Natural killer cell (primary cell): ENCODE results near the gene NTRK2. TPM values are rescaled to one million over a fixed set of nuclear protein-coding genes. Genes with fewer than 3 reads are reported as not detected.

Experiments used
- ATAC-seq, 3 donors: fragments of 150-1000 bp in 2 of 3; fragments of 200-7000 bp in 1 of 3; cut with Tn5 transposase; 1 replicate in 1 of 3; 2 replicates in 2 of 3; pipeline ENCODE4 v1.10.0; 2021; ENCODE audit warnings: mild to moderate bottlenecking in 2 of 3, moderate library complexity in 2 of 3
- DNase-seq, 2 donors: peaks; one replicate each; pipeline versions ENCODE4 v3.0.0 to v3.0.0-alpha.2; 2013 to 2021; ENCODE audit warnings: mixed read lengths in 1 of 2
- H3K27ac ChIP-seq: one replicate; pipeline ENCODE4 v1.5.1; 2013; ENCODE audit warnings: mild to moderate bottlenecking, low read length
- H3K27me3 ChIP-seq: one replicate; pipeline ENCODE4 v1.6.1; 2013; ENCODE audit warnings: low read length; ENCODE audit not compliant: control insufficient read depth, insufficient read depth
- H3K36me3 ChIP-seq: one replicate; pipeline ENCODE4 v1.6.1; 2013; ENCODE audit warnings: low read length; ENCODE audit not compliant: control insufficient read depth, insufficient read depth
- H3K4me1 ChIP-seq: one replicate; pipeline ENCODE4 v1.6.1; 2013; ENCODE audit warnings: low read length; ENCODE audit not compliant: control insufficient read depth, insufficient read depth
- H3K4me3 ChIP-seq: one replicate; pipeline ENCODE4 v1.5.1; 2013; ENCODE audit warnings: low read length
- H3K9me3 ChIP-seq: one replicate; pipeline ENCODE4 v1.6.1; 2013; ENCODE audit warnings: low read length; ENCODE audit not compliant: control insufficient read depth, insufficient read depth
- H3K27ac Mint-ChIP-seq, 2 donors: one replicate each; pipeline ENCODE4 v1.8.0; 2022; ENCODE audit warnings: mild to moderate bottlenecking in 2 of 2, mixed read lengths in 2 of 2, moderate library complexity in 1 of 2
- H3K27me3 Mint-ChIP-seq, 2 donors: one replicate each; pipeline ENCODE4 v1.8.0; 2022; ENCODE audit warnings: low read depth in 2 of 2, mixed read lengths in 2 of 2
- H3K36me3 Mint-ChIP-seq: one replicate; pipeline ENCODE4 v1.8.0; 2022; ENCODE audit warnings: mixed read lengths
- H3K4me1 Mint-ChIP-seq, 2 donors: one replicate each; pipeline ENCODE4 v1.8.0; 2022; ENCODE audit warnings: mixed read lengths in 2 of 2
- H3K4me3 Mint-ChIP-seq: one replicate; pipeline ENCODE4 v1.8.0; 2022; ENCODE audit warnings: mild to moderate bottlenecking, moderate library complexity, mixed read lengths
- H3K9me3 Mint-ChIP-seq, 2 donors: one replicate each; pipeline ENCODE4 v1.8.0; 2022; ENCODE audit warnings: mixed read lengths in 2 of 2
- WGBS: methylation state at CpG from one replicate; pipeline ENCODE4 v1.1.7; 2013; ENCODE audit warnings: missing lambda C conversion rate; ENCODE audit not compliant: insufficient coverage; 5-methylcytosine and 5-hydroxymethylcytosine counted together
- intact Hi-C: fragments of 100-400 bp; cut with micrococcal nuclease; formaldehyde crosslinking; loops from one replicate; pipeline ENCODE4 v1.14.2; 2022
- total RNA-seq, 4 donors: library from RNA; stranded (reverse); fragments of 120-200 nt in 1 of 4; gene quantifications; one replicate each; pipeline versions ENCODE4 v1.2.3 to v1.2.4, GENCODE V29; 2013 to 2022
- TF ChIP-seq, protein P1 (sequence below): fragments of 200-600 bp; IDR thresholded peaks from one replicate; pipeline ENCODE4 v1.8.0; 2022; ENCODE audit warnings: antibody characterized with exemption

Gene NTRK2
- total RNA-seq, 3 donors from 2014 or later (not counting 1 experiment from before 2014, with no cell fraction given): 0.08 TPM; not detected in 2

DNA sequence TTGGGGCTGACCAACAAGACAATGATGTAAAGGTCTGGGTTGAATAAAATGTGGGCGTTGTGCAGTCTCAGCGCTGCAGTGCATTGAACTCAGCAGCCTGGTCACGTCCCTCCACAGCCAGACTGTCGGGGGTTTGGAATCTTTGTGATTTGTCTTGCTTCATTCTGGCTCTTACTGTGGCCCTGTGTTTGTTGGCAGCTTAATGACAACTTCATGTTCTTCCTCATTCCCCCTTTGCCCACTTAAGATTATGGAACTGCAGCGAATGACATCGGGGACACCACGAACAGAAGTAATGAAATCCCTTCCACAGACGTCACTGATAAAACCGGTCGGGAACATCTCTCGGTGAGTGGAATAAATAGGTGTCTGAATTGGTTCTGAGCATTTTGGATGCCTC, 75.2 kb downstream of the NTRK2 start:
- Mint-ChIP-seq H3K27me3 (peaks cover 6 to 9% of the 10 kb centered on the region in 2 donors), H3K27ac (no peak overlapping the region), H3K36me3 (no peaks in the 10 kb centered on the region), H3K9me3 (no peaks in the 10 kb centered on the region), H3K4me3 (no peak overlapping the region), H3K4me1 (no peaks in the 10 kb centered on the region)
- Histone ChIP-seq H3K27me3 (no peaks in the 10 kb centered on the region), H3K4me3 (no peak overlapping the region), H3K27ac (no peak overlapping the region), H3K36me3 (no peaks in the 10 kb centered on the region), H3K9me3 (no peaks in the 10 kb centered on the region), H3K4me1 (no peaks in the 10 kb centered on the region)
- DNase-seq (no peak), ATAC-seq (no peak)
- TF ChIP-seq, protein P1, sequence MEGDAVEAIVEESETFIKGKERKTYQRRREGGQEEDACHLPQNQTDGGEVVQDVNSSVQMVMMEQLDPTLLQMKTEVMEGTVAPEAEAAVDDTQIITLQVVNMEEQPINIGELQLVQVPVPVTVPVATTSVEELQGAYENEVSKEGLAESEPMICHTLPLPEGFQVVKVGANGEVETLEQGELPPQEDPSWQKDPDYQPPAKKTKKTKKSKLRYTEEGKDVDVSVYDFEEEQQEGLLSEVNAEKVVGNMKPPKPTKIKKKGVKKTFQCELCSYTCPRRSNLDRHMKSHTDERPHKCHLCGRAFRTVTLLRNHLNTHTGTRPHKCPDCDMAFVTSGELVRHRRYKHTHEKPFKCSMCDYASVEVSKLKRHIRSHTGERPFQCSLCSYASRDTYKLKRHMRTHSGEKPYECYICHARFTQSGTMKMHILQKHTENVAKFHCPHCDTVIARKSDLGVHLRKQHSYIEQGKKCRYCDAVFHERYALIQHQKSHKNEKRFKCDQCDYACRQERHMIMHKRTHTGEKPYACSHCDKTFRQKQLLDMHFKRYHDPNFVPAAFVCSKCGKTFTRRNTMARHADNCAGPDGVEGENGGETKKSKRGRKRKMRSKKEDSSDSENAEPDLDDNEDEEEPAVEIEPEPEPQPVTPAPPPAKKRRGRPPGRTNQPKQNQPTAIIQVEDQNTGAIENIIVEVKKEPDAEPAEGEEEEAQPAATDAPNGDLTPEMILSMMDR: no peak
- intact Hi-C loops: no loop called here
- WGBS: 95% methylated on average over 11 of the region's 11 CpGs

DNA sequence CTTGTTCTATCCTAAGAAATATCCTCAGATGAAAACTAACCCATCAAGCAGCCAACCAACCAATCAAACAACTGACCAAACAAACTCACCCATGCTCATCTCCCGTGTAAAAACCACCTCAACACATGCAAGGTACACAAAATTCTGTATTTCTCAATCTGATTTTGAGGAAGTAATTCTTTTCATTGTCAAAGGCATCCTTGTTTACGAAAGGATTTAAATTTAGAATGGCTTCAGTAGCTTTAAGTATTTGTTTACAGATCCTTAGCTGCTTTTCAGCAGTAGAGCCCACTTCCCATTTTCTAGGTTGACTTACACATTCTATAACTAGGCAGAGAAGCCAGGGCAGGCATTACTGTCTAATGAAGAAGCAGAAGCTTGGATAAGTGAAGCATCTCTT, 78.6 kb downstream of the NTRK2 start:
- no peak overlapping the region for H3K27ac ChIP-seq
- H3K9me3 ChIP-seq: no peaks in the 10 kb centered on the region
- no peaks in the 10 kb centered on the region for H3K4me1 Mint-ChIP-seq
- DNase-seq (no peak), ATAC-seq (no peak)
- no peaks in the 10 kb centered on the region for H3K36me3 ChIP-seq
- no peaks in the 10 kb centered on the region for H3K27me3 ChIP-seq
- H3K27ac Mint-ChIP-seq: no peak overlapping the region
- intact Hi-C loops: no loop called here
- no peak overlapping the region for H3K4me3 ChIP-seq
- H3K4me1 ChIP-seq: no peaks in the 10 kb centered on the region
- H3K27me3 Mint-ChIP-seq: peaks cover 0 to 6% of the 10 kb centered on the region in 2 donors
- H3K9me3 Mint-ChIP-seq: no peaks in the 10 kb centered on the region
- WGBS: 70% methylated on average over 2 of the region's 2 CpGs
- TF ChIP-seq, protein P1: no peak
- H3K4me3 Mint-ChIP-seq: no peak overlapping the region
- no peaks in the 10 kb centered on the region for H3K36me3 Mint-ChIP-seq

DNA sequence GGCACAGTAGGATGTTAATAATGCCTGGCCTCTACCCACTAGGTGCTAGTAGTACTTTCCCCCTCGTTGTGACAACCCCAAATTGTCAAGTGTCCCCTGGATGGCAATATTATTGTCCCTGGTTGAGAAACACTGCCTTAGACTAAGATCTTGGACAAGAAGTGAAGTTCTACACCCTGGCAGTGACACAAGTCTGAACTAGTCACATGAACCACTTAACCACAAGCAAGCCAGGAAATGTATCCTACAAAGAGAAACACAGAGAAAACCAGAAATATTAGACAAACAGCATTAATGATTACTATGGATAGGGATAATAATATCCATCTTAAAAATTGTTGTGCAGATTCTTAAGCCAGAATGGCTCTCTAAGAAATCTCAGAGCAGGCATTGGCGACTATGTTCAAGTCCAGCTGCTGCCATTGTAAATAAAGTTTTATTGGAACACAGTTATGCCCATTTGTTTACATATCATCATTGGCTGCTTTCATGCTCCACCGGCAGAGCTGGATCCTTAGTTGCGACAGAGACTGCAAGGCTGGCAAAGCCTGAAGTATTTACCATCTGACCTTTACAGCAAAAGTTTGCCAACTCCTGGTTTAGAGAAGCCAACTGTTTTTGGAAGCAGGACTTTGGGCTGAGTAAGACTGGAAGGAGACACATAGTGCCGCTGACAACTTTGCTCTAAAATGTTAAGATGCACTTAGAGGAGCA, 80.8 kb downstream of the NTRK2 start:
- DNase-seq (no peak), ATAC-seq (no peak)
- no peaks in the 10 kb centered on the region for H3K36me3 Mint-ChIP-seq
- no peaks in the 10 kb centered on the region for H3K27me3 ChIP-seq
- no peaks in the 10 kb centered on the region for H3K4me1 ChIP-seq
- TF ChIP-seq, protein P1: no peak
- no peak overlapping the region for H3K4me3 ChIP-seq
- no peaks in the 10 kb centered on the region for H3K9me3 ChIP-seq
- 80% methylated on average over 5 of the region's 5 CpGs for WGBS
- H3K4me1 Mint-ChIP-seq: no peaks in the 10 kb centered on the region
- no peaks in the 10 kb centered on the region for H3K36me3 ChIP-seq
- intact Hi-C loops: no loop called here
- no peak overlapping the region for H3K4me3 Mint-ChIP-seq
- no peak overlapping the region for H3K27ac ChIP-seq
- H3K27ac Mint-ChIP-seq: no peak overlapping the region
- no peaks in the 10 kb centered on the region for H3K9me3 Mint-ChIP-seq
- peaks cover 0 to 12% of the 10 kb centered on the region in 2 donors for H3K27me3 Mint-ChIP-seq

DNA sequence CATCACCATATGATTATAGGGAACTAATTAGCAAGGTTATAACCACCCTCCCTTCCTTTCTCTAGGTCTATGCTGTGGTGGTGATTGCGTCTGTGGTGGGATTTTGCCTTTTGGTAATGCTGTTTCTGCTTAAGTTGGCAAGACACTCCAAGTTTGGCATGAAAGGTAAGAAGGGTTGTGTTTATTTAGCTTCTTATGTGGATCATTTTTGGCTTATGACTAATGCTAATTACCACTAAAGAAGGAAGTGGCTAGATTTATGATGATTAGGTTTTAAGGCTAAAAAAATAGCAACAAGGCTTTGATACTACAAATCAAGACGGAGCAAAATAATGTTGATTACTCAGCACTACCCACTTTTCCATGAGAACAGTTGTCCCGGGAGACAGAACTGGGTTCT, 82.4 kb downstream of the NTRK2 start:
- TF ChIP-seq, protein P1: no peak
- peaks cover 0 to 12% of the 10 kb centered on the region in 2 donors for H3K27me3 Mint-ChIP-seq
- no peaks in the 10 kb centered on the region for H3K9me3 ChIP-seq
- no peak overlapping the region for H3K27ac Mint-ChIP-seq
- H3K4me3 Mint-ChIP-seq: no peak overlapping the region
- no peaks in the 10 kb centered on the region for H3K4me1 ChIP-seq
- 83% methylated on average over 2 of the region's 3 CpGs for WGBS
- H3K4me1 Mint-ChIP-seq: no peaks in the 10 kb centered on the region
- no peaks in the 10 kb centered on the region for H3K9me3 Mint-ChIP-seq
- H3K36me3 ChIP-seq: no peaks in the 10 kb centered on the region
- DNase-seq (peak in 1 of 2 donors; percentile 9), ATAC-seq (no peak)
- H3K36me3 Mint-ChIP-seq: no peaks in the 10 kb centered on the region
- H3K4me3 ChIP-seq: no peak overlapping the region
- intact Hi-C loops: no loop called here
- H3K27ac ChIP-seq: no peak overlapping the region
- no peaks in the 10 kb centered on the region for H3K27me3 ChIP-seq
